Lower leg skin (tissue), 3 donors: ENCODE data around the gene DLGAP1.

ENCODE experiments used
- CTCF ChIP-seq, 3 donors: fragments of 450-650 bp; IDR thresholded peaks; one replicate each; pipeline ENCODE4 v1.5.1; 2016; ENCODE audit warnings: antibody characterized with exemption in 3 of 3, mild to moderate bottlenecking in 3 of 3, moderate library complexity in 2 of 3
- POLR2A ChIP-seq, 2 donors: fragments of 450-650 bp; IDR thresholded peaks; one replicate each; pipeline ENCODE4 v1.6.1; 2016 to 2017; ENCODE audit warnings: antibody characterized with exemption in 2 of 2, mild to moderate bottlenecking in 1 of 2, moderate library complexity in 1 of 2

- no peak for TF ChIP-seq POLR2A (IDR thresholded peaks at IDR 0.05)
- TF ChIP-seq CTCF (IDR thresholded peaks at IDR 0.05): no peak
Measured at GRCh38 chr18:3471141-3471648, 983.9 kb downstream of the DLGAP1 start.
